ENCODE measurements around the gene SPSB1. TPM values are rescaled to one million over a fixed set of nuclear protein-coding genes. Genes with fewer than 3 reads are reported as not detected.

Gene SPSB1
- total and polyA plus RNA-seq, 2 of the 4 experiments (the other 2 are of a cell fraction): 16.7 to 19.8 TPM

- Histone ChIP-seq H3K56ac (ENCODE audit: extremely low read depth, insufficient read depth, low read length) (no peak overlapping the region), H3K9me1 (ENCODE audit: insufficient read depth, low read length) (no peaks in the 10 kb centered on the region; the same call in 1 of the 2 replicates), H3K4ac (ENCODE audit: low read depth, low read length) (no peak overlapping the region; the same call in 1 of the 2 replicates), H3K79me1 (ENCODE audit: low read depth in 1 of 2, low read length in 2 of 2) (no peaks in the 10 kb centered on the region), H2AK5ac (ENCODE audit: low read depth, low read length) (no peak overlapping the region), H3K27me3 (ENCODE audit: control insufficient read depth, insufficient read depth, low read length) (peaks cover 7% of the 10 kb centered on the region), H2BK120ac (ENCODE audit: low read depth, low read length) (no peak overlapping the region), H3K4me1 (ENCODE audit: control insufficient read depth, insufficient read depth, low read length) (peaks cover 2% of the 10 kb centered on the region; the same call in 1 of the 2 replicates), H3K14ac (replicated peaks; ENCODE audit: low read depth, low read length) (no peak overlapping the region), H3K4me2 (ENCODE audit: low read depth, low read length) (no peak overlapping the region), H3K27ac (ENCODE audit: insufficient read depth, low read length) (no peak overlapping the region), H3K18ac (ENCODE audit: low read depth, low read length) (no peak overlapping the region), H4K91ac (ENCODE audit: insufficient read depth, low read depth, low read length) (no peak overlapping the region), H2AFZ (replicated peaks; ENCODE audit: low read length, poor library complexity) (no peak overlapping the region), H2BK20ac (ENCODE audit: low read depth, low read length) (no peak overlapping the region), H4K8ac (ENCODE audit: low read depth in 2 of 2, low read length in 2 of 2) (no peak overlapping the region), H3K9me3 (ENCODE audit: control insufficient read depth, insufficient read depth, low read length) (no peaks in the 10 kb centered on the region), H4K20me1 (ENCODE audit: insufficient read depth, low read length) (no peaks in the 10 kb centered on the region), H4K5ac (ENCODE audit: low read depth, low read length) (no peak overlapping the region), H3K36me3 (ENCODE audit: control insufficient read depth, insufficient read depth, low read length) (no peaks in the 10 kb centered on the region), H3K9ac (ENCODE audit: low read depth, low read length) (no peak overlapping the region), H3K4me3 (ENCODE audit: insufficient read depth, low read depth, low read length) (no peak overlapping the region), H2BK5ac (ENCODE audit: low read depth, low read length, poor library complexity, severe bottlenecking) (no peak overlapping the region), H2BK15ac (ENCODE audit: low read depth, low read length) (no peak overlapping the region), H3K23ac (ENCODE audit: low read depth, low read length) (no peak overlapping the region), H2AK9ac (replicated peaks; ENCODE audit: low read depth, low read length, poor library complexity) (no peak overlapping the region)
- CTCF ChIA-PET: no interaction called here
- ATAC-seq (ENCODE audit: low read depth) (no peak), DNase-seq (no peak)
- dilution Hi-C loops (cut with HindIII; ENCODE audit: low sequenced_read_pairs, unreplicated experiment) (no loop called here), intact Hi-C loops (cut with micrococcal nuclease) (no loop called here), in situ Hi-C loops (cut with MboI; ENCODE audit: low sequenced_read_pairs) (no loop called here)
- POLR2A ChIA-PET (ENCODE audit: unreplicated experiment): no interaction called here
- BruUV-seq (replicated peaks): no TSS peak
- no peak for TF ChIP-seq SMC3 (IDR thresholded peaks at IDR 0.05; ENCODE audit: low read depth, low read length)
- TF ChIP-seq POLR2A (IDR thresholded peaks at IDR 0.05; ENCODE audit: low read depth, low read length): no peak
- no peak for TF ChIP-seq USF2 (IDR thresholded peaks at IDR 0.05; ENCODE audit: low read depth, low read length)
- TF ChIP-seq MXI1 (IDR thresholded peaks at IDR 0.05; ENCODE audit: borderline replicate concordance, low read depth, low read length): no peak
- TF ChIP-seq CHD1 (IDR thresholded peaks at IDR 0.05; ENCODE audit: low read depth, low read length): no peak
- no peak for TF ChIP-seq MAFK (IDR thresholded peaks at IDR 0.05; ENCODE audit: low read depth, low read length)
- no peak for TF ChIP-seq MAZ (IDR thresholded peaks at IDR 0.05; ENCODE audit: borderline replicate concordance, low read depth, low read length)
- no peak for TF ChIP-seq BHLHE40 (IDR thresholded peaks at IDR 0.05; ENCODE audit: low read depth, low read length)
- WGBS, 2 experiments (ENCODE audit: extremely low coverage in 2 of 2, insufficient read length in 1 of 2): 90% methylated on average over 6 of the region's 7 CpGs; no CpG with 5 or more reads in 1 of the 2 experiments
Measured at GRCh38 chr1:9384128-9384527, 91.4 kb downstream of the SPSB1 start.

Data from IMR-90 (cell line).